ENCODE results near the gene DAB1. TPM values are rescaled to one million over a fixed set of nuclear protein-coding genes. Genes with fewer than 3 reads are reported as not detected.

DAB1 gene
- total RNA-seq, 4 donors from 2014 or later, result 0.22 TPM; not detected in 3

GRCh38 chr1:56966698-56966999 lies 457.2 kb downstream of the DAB1 start:
- H3K4me3 ChIP-seq, result no peak overlapping the region
- ATAC-seq, result no peak
- no peaks in the 10 kb centered on the region for H3K36me3 ChIP-seq
- H3K4me1 ChIP-seq, result no peaks in the 10 kb centered on the region
- H3K9me3 ChIP-seq, result no peaks in the 10 kb centered on the region
- H3K27me3 ChIP-seq, result no peaks in the 10 kb centered on the region
- in situ Hi-C loops (cut with MboI; ENCODE audit: low sequenced_read_pairs in 4 of 4) (no loop called here), intact Hi-C loops (cut with DNase I; ENCODE audit: low total_unique reads) (no loop called here)
- no peak for DNase-seq
- TF ChIP-seq POLR2A (IDR thresholded peaks at IDR 0.05), result no peak
- TF ChIP-seq CTCF (IDR thresholded peaks at IDR 0.05 in 4 of 5, conservative IDR thresholded peaks at IDR 0.05 in 1 of 5), result no peak
- H3K27ac ChIP-seq, result no peak overlapping the region

GRCh38 chr1:56965916-56966697 lies 457.8 kb downstream of the DAB1 start, which contains the start of gene C8B:
C8B (minus strand) TSS chr1:56966015; CDS start chr1:56965948, 67 bp downstream.
- DNase-seq (no peak), ATAC-seq (no peak)
- no peak within 1 kb of the TSS for H3K27ac ChIP-seq
- in situ Hi-C loops (cut with MboI; ENCODE audit: low sequenced_read_pairs in 4 of 4), result no loop called here
- no peak within 1 kb of the TSS for H3K4me3 ChIP-seq
- intact Hi-C loops (cut with DNase I; ENCODE audit: low total_unique reads), result no loop called here
- no peaks in the 10 kb centered on the region for H3K9me3 ChIP-seq
- no peaks in the 10 kb centered on the region for H3K36me3 ChIP-seq
- H3K27me3 ChIP-seq, result no peaks in the 10 kb centered on the region
- TF ChIP-seq POLR2A (IDR thresholded peaks at IDR 0.05), result no peak
- no peak for TF ChIP-seq CTCF (IDR thresholded peaks at IDR 0.05 in 4 of 5, conservative IDR thresholded peaks at IDR 0.05 in 1 of 5)
- H3K4me1 ChIP-seq, result no peaks in the 10 kb centered on the region

- Histone ChIP-seq H3K36me3 (no peaks in the 10 kb centered on the region), H3K27me3 (no peaks in the 10 kb centered on the region), H3K4me3 (no peak overlapping the region), H3K4me1 (no peaks in the 10 kb centered on the region), H3K27ac (no peak overlapping the region), H3K9me3 (no peaks in the 10 kb centered on the region)
- no peak for ATAC-seq
- in situ Hi-C loops (cut with MboI; ENCODE audit: low sequenced_read_pairs in 4 of 4), result no loop called here
- TF ChIP-seq POLR2A (IDR thresholded peaks at IDR 0.05), result no peak
- no peak for DNase-seq
- intact Hi-C loops (cut with DNase I; ENCODE audit: low total_unique reads), result no loop called here
Measured at GRCh38 chr1:56965191-56965590, 458.7 kb downstream of the DAB1 start.

- TF ChIP-seq CTCF (IDR thresholded peaks at IDR 0.05 in 4 of 5, conservative IDR thresholded peaks at IDR 0.05 in 1 of 5) (no peak), POLR2A (IDR thresholded peaks at IDR 0.05) (no peak)
- H3K4me1 ChIP-seq, result no peaks in the 10 kb centered on the region
- ATAC-seq, result no peak
- no peaks in the 10 kb centered on the region for H3K36me3 ChIP-seq
- in situ Hi-C loops (cut with MboI; ENCODE audit: low sequenced_read_pairs in 4 of 4), result no loop called here
- H3K27me3 ChIP-seq, result no peaks in the 10 kb centered on the region
- H3K27ac ChIP-seq, result no peak overlapping the region
- H3K9me3 ChIP-seq, result no peaks in the 10 kb centered on the region
- no peak for DNase-seq
- no peak overlapping the region for H3K4me3 ChIP-seq
- intact Hi-C loops (cut with DNase I; ENCODE audit: low total_unique reads), result no loop called here
Measured at GRCh38 chr1:56964349-56965017, 459.4 kb downstream of the DAB1 start.

- no peak overlapping the region for H3K27ac ChIP-seq
- intact Hi-C loops (cut with DNase I; ENCODE audit: low total_unique reads), result no loop called here
- H3K36me3 ChIP-seq, result no peaks in the 10 kb centered on the region
- no peaks in the 10 kb centered on the region for H3K9me3 ChIP-seq
- no peak for TF ChIP-seq CTCF (IDR thresholded peaks at IDR 0.05 in 4 of 5, conservative IDR thresholded peaks at IDR 0.05 in 1 of 5)
- TF ChIP-seq POLR2A (IDR thresholded peaks at IDR 0.05), result no peak
- in situ Hi-C loops (cut with MboI; ENCODE audit: low sequenced_read_pairs in 4 of 4), result no loop called here
- no peak for ATAC-seq
- H3K27me3 ChIP-seq, result no peaks in the 10 kb centered on the region
- H3K4me1 ChIP-seq, result no peaks in the 10 kb centered on the region
- DNase-seq, result no peak
- H3K4me3 ChIP-seq, result no peak overlapping the region
Measured at GRCh38 chr1:56963667-56964066, 460.2 kb downstream of the DAB1 start.
